Peyer's patch (tissue), 4 donors: ENCODE measurements around the gene STAT5B. TPM values are rescaled to one million over a fixed set of nuclear protein-coding genes. Genes with fewer than 3 reads are reported as not detected.
A peak's percentile ranks its signal among the peaks of the same experiment; 100 is the strongest.

Experiments used
- DNase-seq, 3 donors: peaks; one replicate each; pipeline ENCODE4 v3.0.0-alpha.2; 2017 to 2019
- H3K27ac ChIP-seq, 4 donors: fragments of 200-600 bp; sonication (generic); one replicate each; pipeline ENCODE4 v1.5.1; 2016 to 2019
- H3K27me3 ChIP-seq, 2 donors: fragments of 200-600 bp; sonication (generic); one replicate each; pipeline ENCODE4 v1.5.1; 2019
- H3K36me3 ChIP-seq, 3 donors: fragments of 200-600 bp; sonication (generic); one replicate each; pipeline ENCODE4 v1.5.1; 2016 to 2019
- H3K4me1 ChIP-seq, 4 donors: fragments of 200-600 bp; sonication (generic); one replicate each; pipeline ENCODE4 v1.5.1; 2016 to 2019
- H3K4me3 ChIP-seq, 4 donors: fragments of 200-600 bp; sonication (generic); 1 replicate in 3 of 4; 2 replicates in 1 of 4; pipeline ENCODE4 v1.5.1; 2016 to 2019; ENCODE audit warnings: mild to moderate bottlenecking in 1 of 4
- H3K9me3 ChIP-seq, 4 donors: fragments of 200-600 bp; sonication (generic); one replicate each; pipeline ENCODE4 v1.5.1; 2016 to 2019; ENCODE audit warnings: mild to moderate bottlenecking in 1 of 4
- CTCF ChIP-seq, 6 experiments: fragments of 450-650 bp in 4 of 6; fragments of 200-600 bp in 2 of 6; sonication (generic) in 1 of 6; IDR thresholded peaks; one replicate each; pipeline ENCODE4 v1.5.1; 2017 to 2019; ENCODE audit warnings: antibody characterized with exemption in 6 of 6, mild to moderate bottlenecking in 3 of 6, moderate library complexity in 1 of 6
- POLR2A ChIP-seq, 2 donors: fragments of 450-650 bp; IDR thresholded peaks; one replicate each; pipeline ENCODE4 v1.5.1; 2017; ENCODE audit warnings: antibody characterized with exemption in 2 of 2, mild to moderate bottlenecking in 2 of 2, moderate library complexity in 2 of 2
- total RNA-seq, 4 donors: library from RNA; depleted of rRNA; stranded (reverse); fragments of >200 nt; gene quantifications; one replicate each; pipeline ENCODE4 v1.1.0, GENCODE V29; 2016

Gene STAT5B
- total RNA-seq, 4 donors from 2014 or later: 36.3 to 128 (median 68.1) TPM

DNA sequence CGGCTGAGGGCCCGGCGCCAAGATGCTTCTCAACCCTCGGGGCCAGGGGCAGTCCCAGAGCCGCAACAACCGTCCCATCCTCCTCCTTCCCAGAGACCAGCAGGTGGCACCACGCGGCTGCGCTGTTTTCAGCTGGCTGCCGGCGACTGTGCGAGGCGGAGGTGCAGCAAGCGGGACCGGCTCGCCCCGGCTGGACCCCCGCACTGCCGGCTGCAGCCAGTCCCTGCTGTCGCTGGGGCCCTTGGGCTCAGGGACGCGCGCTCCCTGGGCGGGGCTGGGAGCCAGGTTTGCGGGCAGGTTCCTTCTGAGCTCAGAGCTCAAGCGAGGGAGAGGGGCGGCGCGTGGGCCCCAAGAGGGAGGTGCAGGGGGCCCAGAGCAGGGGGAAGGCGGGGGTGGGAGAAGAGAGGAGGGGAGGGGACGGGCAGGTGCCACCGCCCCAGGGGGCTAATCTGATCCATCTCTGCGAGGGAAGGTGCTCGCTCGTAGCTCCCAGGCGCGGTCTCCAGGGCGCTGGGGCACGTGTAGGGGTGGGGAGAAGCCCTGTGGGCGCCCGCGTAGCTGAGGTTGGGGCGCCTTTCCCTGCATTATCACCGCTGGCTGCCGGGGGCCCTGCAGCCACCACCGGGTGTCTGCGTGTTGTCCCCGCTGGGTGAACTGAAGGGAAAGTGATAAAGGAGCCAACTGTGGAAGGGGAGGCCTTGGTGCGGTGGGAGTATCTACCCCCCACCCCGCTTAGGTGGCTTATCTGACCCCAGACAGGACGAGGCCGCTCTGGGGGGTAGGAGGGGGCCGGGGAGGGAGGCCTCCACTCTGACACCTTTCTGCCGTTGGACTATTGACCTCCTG is 36.3 kb upstream of the STAT5B start:
- peak overlapping the region; percentile 45 to 85 (median 70) for H3K27ac ChIP-seq
- no peaks in the 10 kb centered on the region for H3K27me3 ChIP-seq
- TF ChIP-seq CTCF (IDR thresholded peaks at IDR 0.05) (peak; percentile 24 to 63 (median 60)), POLR2A (IDR thresholded peaks at IDR 0.05) (no peak)
- H3K4me3 ChIP-seq: peak overlapping the region; percentile 19 to 43 (median 29)
- H3K36me3 ChIP-seq: peaks cover 0 to 58% (median 0%) of the 10 kb centered on the region in 3 donors
- DNase-seq: peak; percentile 84 to 91 (median 84)
- no peaks in the 10 kb centered on the region for H3K9me3 ChIP-seq
- H3K4me1 ChIP-seq: peaks cover 0 to 38% (median 23%) of the 10 kb centered on the region in 4 donors

- peak overlapping the region in 2 of 4 donors; percentile 27 to 43 for H3K4me3 ChIP-seq
- H3K36me3 ChIP-seq: peaks cover 0 to 57% (median 0%) of the 10 kb centered on the region in 3 donors
- DNase-seq: no peak
- no peak for TF ChIP-seq POLR2A (IDR thresholded peaks at IDR 0.05)
- TF ChIP-seq CTCF (IDR thresholded peaks at IDR 0.05): no peak
- peak overlapping the region; percentile 45 to 85 (median 70) for H3K27ac ChIP-seq
- H3K4me1 ChIP-seq: peaks cover 0 to 38% (median 23%) of the 10 kb centered on the region in 4 donors
- H3K27me3 ChIP-seq: no peaks in the 10 kb centered on the region
- H3K9me3 ChIP-seq: no peaks in the 10 kb centered on the region
These were observed 35.8 kb upstream of the STAT5B start for GRCh38 chr17:42312035-42312284.

DNA sequence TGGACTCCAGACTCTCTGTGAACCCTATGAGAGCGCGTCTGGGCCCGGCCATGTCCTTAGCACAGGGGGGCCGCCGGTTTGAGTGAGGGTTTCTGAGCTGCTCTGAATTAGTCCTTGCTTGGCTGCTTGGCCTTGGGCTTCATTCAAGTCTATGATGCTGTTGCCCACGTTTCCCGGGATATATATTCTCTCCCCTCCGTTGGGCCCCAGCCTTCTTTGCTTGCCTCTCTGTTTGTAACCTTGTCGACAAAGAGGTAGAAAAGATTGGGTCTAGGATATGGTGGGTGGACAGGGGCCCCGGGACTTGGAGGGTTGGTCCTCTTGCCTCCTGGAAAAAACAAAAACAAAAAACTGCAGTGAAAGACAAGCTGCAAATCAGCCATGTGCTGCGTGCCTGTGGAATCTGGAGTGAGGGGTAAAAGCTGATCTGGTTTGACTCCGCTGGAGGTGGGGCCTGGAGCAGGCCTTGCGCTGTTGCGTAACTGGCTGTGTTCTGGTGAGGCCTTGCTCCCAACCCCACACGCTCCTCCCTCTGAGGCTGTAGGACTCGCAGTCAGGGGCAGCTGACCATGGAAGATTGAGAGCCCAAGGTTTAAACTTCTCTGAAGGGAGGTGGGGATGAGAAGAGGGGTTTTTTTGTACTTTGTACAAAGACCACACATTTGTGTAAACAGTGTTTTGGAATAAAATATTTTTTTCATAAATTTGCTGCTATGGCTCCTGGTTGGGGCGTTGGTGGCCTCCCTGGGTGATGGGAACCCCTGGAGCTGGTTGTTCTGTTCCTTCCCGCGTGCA is 35.2 kb upstream of the STAT5B start:
- peaks cover 0 to 57% (median 0%) of the 10 kb centered on the region in 3 donors for H3K36me3 ChIP-seq

GRCh38 chr17:42310787-42311215 is 34.6 kb upstream of the STAT5B start:
- H3K27ac ChIP-seq: peak overlapping the region in 3 of 4 donors; percentile 61 to 85 (median 79)
- no peak for TF ChIP-seq CTCF (IDR thresholded peaks at IDR 0.05)
- TF ChIP-seq POLR2A (IDR thresholded peaks at IDR 0.05): no peak
- H3K36me3 ChIP-seq: peaks cover 0 to 57% (median 0%) of the 10 kb centered on the region in 3 donors
- no peaks in the 10 kb centered on the region for H3K9me3 ChIP-seq
- no peak overlapping the region for H3K4me3 ChIP-seq
- DNase-seq: no peak
- H3K27me3 ChIP-seq: no peaks in the 10 kb centered on the region
- H3K4me1 ChIP-seq: peaks cover 0 to 34% (median 23%) of the 10 kb centered on the region in 4 donors

More for the DNA sequence above, 35.2 kb upstream of the STAT5B start:
- Histone ChIP-seq H3K27me3 (no peaks in the 10 kb centered on the region), H3K4me1 (peaks cover 0 to 38% (median 23%) of the 10 kb centered on the region in 4 donors), H3K9me3 (no peaks in the 10 kb centered on the region), H3K4me3 (no peak overlapping the region), H3K27ac (peak overlapping the region; percentile 45 to 85 (median 70))
- TF ChIP-seq CTCF (IDR thresholded peaks at IDR 0.05): no peak
- TF ChIP-seq POLR2A (IDR thresholded peaks at IDR 0.05): no peak
- DNase-seq: peak; percentile 60 to 82 (median 62)

DNA sequence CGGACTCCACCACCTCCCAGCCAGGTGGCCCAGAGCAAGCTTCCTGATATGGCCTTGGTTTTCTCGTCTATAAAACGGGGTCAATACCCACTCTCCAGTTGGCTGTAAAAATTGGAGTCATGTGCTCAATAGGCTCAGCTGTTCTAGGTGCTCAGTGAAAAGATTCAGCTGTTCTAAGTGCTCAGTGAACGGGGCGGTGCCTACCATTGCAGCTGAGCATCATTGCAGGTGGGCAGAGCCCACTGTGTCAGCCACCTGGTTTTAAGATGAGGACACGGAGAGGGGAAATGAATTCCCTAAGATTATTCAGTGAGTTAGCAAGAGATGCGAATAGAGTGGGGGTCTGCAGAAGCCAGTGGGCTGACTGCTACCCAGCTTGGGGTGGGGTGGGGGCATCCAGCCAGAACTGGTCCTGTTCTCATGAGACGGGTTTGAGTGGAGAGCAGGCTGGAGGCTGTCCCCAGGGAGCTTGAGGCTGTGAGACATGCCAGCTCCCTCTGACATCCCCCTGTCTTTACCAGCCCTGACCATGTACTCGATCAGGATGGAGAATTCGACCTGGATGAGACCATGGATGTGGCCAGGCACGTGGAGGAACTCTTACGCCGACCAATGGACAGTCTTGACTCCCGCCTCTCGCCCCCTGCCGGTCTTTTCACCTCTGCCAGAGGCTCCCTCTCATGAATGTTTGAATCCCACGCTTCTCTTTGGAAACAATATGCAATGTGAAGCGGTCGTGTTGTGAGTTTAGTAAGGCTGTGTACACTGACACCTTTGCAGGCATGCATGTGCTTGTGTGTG is 34.0 kb upstream of the STAT5B start:
- Histone ChIP-seq H3K4me1 (peaks cover 0 to 32% (median 23%) of the 10 kb centered on the region in 4 donors), H3K9me3 (no peaks in the 10 kb centered on the region), H3K27me3 (no peaks in the 10 kb centered on the region), H3K4me3 (no peak overlapping the region), H3K36me3 (peaks cover 0 to 57% (median 0%) of the 10 kb centered on the region in 3 donors), H3K27ac (peak overlapping the region in 3 of 4 donors; percentile 5 to 79 (median 61))
- TF ChIP-seq POLR2A (IDR thresholded peaks at IDR 0.05) (no peak), CTCF (IDR thresholded peaks at IDR 0.05) (no peak)
- no peak for DNase-seq
